NCI-H1417 (cell line): ENCODE data around the gene WASF2.
"Not testable (repeated sequence)": the region's sequence is repeated elsewhere in the genome, so short reads cannot be mapped to it uniquely, and the experiment has no call there.

Source experiments
- DNase-seq, 3 experiments: peaks; one replicate each; lab custom pipeline; 2025; lab: John Stamatoyannopoulos, UW

WASF2 gene

DNA sequence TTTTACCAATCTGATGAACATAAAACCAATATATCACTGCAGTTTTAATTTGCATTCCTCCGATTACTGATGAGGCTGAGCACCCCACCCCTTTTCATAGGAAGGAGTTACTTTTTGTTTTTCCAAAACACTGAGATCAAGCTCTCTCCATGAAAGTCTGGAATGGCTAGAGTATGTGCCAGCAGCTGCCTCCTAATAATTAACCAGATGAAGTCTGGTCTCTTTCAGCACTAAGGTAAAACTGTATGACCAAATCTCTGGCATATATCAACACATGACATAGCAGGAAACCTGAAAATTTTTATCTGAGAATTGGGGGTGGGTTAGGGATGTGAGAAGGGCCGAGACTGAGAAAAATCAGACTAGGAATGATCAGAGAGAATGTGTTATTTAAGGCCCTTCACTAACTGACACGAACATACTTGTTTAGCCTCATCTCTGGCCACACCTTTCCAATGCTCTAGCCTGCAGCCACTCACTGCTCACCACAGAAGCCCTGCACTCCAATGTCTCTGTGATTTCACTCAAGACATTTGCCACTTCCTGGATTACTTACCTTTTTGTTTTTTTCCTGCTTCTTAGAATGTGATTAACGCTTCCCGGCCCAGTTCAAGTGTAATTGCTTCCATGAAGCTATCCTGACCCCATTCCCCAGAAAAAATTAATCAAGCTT is 34.7 kb downstream of the WASF2 start:
- DNase-seq = no peak

DNA sequence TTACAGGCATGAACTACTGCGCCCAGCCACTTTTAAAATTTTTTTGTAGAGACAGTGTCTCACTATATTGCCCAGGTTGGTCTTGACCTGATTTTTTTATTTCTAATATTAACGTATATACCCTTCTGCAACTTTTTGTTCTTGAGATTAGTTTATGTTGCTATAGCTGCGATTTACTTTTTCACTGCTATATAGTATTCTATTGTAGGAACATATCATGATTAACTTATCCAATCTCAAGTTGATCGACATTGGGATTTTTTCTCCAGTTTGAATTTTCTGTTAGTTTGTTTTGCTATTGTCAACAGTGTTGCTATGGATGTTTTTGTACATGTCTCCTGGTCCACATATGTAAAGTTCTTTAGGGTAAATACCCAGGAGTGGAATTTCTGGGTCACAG is 35.4 kb downstream of the WASF2 start:
- DNase-seq = no peak

DNA sequence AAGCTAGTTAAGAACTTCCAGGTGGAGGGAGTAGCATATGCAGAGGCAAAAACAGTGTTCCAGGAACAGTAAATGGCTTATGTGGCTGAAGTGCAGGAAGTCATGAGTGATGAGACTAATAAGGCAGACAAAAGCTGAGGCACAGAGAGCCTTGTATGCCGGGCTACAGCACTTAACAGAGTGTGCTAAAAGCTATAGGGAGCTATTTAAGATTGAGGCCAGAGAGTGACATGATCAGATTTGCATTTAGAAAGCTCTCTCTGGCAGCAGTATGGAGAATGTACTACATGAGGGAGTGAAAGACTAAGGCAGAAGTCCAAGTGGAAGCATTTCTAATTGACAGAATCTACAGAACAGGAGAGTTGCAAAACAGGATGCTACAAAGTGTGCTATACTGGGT is 38.6 kb downstream of the WASF2 start:
- DNase-seq = peak in 1 of 3 experiments; percentile 20

DNA sequence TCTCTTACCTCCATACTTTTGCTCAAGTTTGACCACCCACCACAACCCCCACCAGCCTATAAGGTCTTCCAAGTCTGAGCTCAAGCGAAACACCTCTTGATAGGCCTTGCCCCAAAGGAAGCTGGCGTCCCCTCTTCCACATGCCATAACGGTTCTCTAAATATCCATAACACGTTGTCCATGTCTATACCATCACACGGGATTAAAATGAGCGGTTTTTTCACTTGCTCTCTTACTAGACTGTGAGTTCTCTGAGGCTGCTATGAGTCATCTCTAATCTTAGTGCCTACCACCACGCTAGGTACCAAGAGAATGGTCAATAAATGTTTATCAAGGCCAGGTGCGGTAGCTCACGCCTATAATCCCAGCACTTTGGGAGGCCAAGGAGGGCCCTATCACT is 41.0 kb downstream of the WASF2 start:
- DNase-seq = no peak

DNA sequence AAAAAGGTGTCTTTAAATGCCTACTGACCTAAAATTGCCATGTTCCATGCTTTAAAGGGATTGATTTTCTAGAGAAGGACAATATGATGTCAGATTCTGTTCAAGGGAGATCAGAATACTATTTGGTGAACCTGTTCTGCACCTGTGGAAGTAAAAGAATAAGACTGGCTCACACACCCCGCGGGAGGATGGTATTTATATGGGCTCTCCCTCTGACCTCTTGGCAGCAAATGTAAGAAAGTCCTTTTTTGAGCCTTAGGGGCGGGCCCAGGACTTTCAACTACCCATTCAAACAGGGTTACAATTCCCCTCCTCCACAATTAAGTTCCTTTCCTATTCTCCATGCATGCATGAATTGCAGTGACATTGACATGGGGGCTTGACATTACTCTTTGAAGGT is 42.1 kb downstream of the WASF2 start:
- no peak for DNase-seq

DNA sequence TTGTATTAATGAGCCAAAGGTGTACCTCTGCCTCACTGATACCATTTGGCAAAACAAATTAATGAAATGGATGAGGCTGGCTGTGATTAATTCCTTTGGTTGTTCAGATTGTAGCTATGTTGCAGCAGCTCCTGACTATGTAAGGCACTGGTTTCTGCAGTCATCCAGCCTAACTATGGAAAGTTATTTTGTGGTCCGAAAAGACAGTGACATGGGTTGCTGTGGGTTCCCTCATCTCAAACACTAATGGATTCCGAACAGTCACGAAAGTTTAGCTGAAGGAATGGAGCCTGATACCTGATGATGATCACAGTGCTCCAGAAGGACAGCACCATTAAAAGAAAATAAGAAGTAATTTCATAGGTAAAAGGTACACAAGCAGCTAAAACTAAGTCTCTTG is 42.6 kb downstream of the WASF2 start:
- no peak for DNase-seq

DNA sequence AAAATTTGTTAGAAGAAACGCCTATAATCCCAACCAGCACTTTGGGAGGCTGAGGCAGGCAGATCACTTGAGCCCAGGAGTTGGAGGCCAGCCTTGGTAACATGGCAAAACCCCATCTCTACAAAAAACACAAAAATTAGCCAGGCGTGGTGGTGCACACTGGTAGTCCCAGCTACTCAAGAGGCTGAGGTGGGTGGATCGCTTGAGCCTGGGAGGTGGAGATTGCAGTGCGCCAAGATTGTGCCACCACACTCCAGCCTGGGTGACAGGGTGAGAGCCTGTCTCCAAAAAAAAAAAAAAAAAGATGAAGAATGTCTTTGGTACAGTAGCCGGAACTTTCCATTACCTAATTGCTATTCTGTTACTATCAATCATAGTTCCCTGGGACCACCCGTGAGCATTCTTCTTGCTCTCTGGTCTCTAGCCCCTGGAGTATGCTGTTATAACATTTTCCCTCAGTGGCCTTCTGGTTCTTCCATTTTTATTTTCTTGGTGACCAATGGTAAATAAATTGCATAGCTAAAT is 43.4 kb downstream of the WASF2 start:
- no peak for DNase-seq

DNA sequence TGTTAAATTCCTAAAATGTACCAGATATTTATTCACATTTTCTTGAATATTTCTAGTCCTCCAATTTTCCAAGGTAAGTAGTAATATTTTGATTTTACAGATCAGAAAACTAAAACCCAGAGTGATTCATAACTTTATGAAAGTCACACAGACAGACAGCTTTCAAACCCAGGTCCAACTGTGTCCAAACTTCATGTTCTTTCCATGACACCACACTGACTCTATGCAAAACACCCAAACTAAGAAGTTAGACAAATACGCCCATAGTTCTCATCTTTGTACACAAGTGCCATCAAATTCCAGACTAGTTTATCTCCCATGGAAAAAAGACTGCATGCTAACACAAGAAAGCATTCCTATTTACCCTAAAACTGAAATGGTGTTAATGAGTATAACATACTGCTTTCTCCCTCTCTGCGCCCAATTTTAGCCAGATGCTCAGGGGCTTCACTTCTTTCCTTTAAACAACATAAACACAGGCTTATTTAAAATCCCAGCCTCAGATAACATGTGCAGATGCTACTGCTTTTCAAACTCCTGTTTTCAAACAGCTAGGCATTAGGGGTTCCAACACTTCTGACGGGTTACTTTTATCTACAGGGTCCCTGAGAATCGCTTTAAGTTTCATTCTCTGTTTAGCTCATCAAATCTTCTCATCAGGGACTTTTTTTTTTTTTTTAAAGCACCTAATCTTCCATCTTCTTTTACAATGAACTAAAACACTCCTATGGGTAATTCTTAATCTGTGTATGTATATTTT is 44.6 kb downstream of the WASF2 start:
- no peak for DNase-seq

DNA sequence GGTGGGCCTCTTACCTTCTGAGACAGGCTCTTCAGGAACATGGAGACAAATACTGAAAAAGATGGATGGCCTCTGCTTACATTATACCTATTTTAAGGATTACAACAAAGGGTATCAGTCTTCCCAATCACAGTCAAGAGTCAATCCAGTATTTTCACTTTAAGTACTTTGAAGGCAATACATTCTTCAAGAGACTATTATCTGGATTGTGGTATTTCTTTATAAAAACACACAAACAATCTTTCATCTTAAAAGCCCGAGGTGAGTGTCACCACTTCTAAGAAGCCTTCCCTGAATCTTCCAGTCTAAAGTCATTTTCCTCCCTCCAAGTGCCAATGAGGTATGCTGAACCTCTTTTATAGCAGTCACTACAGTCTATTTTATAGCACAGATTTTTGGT is 45.3 kb downstream of the WASF2 start:
- no peak for DNase-seq

DNA sequence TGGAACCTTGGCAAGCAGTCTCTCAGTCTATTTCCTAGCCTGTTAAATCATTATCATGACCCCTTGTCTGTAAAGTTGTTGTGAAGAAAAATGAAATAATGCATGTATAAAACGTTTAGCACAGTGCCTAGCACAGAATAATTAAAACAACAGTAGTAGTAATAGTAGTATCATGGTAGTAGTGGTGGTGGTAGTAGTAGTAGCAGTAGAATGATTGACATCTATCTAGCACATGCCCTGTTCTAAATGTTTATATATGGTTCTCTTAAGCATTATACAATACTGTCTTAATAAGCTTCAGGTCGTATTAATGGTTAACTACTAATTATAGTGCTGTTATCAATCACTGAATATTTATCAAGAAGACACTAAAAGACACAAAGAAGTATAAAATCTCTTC is 50.8 kb downstream of the WASF2 start:
- no peak for DNase-seq

DNA sequence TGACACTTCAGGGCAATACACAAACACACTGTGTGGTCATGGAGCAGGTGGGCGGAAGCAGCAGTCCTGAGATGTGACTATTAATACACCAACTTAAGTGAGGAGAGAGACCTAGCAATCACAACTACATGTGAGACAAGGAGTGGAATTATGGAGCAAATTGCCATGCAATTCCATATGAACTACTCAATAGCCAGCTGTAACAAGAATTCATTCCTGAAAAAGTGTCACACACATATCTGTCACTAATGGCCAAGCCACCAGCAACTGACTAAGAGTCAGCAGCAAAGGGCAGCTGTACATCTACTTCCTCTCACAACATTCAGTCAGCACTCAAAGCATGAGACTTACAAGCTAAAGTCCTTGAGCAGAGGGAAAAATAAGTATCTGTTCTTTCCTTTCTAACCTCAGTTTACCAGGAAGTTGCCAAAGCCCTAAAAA is 51.3 kb downstream of the WASF2 start:
- DNase-seq = peak in 1 of 3 experiments; percentile 42

DNA sequence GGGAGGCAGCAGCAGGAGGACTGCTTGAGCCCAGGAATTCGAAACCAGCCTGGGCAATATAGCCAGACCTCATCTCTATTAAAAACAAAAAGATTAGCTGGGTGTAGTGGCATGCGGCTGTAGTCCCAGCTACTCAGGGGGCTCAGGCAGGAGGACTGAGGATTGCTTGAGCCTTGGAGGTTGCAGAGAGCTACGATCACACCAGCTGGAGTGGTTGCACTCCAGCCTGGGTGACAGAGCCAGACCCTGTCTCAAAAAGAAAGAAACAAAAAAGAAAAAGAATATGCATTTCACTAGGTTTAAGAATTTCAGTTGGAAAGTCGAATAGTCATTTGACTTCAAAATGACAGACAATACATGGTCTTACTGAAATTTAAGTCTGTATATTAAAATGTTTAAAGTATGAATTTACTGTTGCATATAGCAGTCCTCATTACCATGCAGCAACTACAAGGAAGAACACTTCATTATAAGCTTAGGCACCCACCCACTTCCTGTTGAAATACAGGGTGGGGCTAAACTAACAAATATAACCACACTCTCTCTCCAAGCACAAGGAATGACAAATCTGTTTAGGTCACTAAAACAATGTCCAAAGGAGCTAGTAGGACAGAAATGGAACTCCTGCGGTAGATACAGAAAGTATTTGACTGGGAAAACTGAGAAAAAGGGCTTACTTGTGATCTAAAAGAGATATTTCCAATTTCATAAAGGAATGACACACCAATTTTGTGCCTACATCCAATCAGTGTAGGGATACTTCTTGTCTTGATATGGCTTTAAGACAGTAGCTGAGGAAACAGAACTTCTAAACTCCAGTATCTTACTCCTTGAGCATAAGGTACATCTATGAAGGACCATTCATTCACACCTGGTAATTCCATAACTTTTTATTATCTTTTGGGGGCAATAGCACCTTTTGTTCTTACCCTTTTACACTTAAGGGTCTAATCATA is 53.5 kb downstream of the WASF2 start:
- peak in 1 of 3 experiments; percentile 15 for DNase-seq

DNA sequence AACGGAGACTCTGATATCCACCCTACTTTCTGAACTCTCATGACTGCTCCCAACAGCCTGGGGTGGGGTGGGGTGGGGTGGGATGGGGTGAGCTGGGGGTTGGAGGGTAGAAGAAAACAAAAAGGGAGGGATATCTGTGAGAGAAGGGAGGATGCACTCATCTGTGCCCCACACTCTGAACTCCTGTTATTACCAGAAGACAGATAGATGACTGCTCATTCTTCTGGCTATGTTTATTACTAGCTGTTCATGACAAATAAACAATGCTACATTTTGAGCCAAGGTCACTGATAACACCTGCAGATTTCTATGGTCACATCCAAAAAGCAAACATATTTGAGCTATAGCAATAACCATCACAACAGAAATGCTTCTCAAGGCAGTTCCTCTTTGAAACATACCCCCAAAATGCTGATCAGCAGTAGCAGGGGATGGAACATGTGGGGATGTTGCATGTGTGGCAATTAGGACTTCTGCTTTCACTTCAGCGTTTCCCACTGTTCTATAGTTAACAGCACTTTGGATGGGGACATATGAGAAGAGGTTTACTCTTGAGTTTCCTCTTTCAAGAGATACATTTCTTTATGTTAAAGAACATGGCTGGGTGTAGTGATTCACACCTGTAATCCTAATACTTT is 54.3 kb downstream of the WASF2 start:
- no peak for DNase-seq

DNA sequence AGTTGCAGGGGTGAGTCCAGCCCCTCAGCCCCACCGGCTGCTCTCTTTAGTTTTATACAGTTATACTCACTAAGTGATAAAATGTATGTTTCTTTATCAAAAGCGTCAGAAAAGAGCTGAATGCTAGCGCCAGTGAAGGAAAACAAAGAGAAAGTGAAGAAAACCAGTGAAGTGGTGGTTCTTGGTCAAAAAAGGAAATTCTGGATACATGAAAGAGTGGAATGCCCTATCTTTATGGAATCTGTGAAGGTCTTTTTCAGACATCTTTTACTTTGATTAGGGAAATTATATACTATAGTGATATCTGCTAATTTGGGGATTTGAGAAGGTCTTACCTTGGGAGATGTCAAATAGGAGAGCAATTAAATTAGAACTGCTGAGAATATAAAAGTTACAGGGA is 56.3 kb downstream of the WASF2 start:
- no peak for DNase-seq

DNA sequence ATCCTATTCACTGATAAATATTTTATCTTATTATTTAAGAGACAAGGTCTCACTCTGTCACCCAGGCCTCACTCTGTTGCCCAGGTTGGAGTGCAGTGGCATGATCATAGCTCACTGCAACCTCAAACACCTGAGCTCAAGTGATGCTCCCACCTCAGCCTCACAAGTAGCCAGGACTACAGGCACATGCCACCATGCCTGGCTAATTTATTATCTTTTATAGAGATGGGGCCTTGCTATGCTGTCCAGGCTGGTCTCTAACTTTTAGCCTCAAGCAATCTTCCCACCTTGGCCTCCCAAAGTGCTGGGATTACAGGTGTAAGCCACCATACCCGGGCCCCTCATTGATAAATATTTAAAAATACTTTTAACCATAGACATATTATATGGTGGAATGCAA is 57.2 kb downstream of the WASF2 start:
- not testable (repeated sequence) for DNase-seq

DNA sequence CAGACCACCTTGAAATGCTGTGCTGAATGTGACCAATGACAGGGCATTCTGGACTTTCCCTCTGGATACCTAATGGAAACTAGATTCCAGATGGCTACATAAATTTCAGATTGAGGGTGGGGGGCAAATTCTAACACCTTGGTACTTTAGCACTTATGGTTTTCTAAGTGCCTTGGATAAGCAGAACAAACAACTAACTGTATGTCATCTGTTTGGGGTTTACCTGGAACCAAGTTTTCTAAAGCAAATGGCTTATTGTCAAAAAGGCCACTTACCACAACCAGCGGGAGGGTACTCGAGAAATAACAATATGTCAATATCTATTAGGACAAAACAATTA is 58.4 kb downstream of the WASF2 start:
- DNase-seq = no peak

DNA sequence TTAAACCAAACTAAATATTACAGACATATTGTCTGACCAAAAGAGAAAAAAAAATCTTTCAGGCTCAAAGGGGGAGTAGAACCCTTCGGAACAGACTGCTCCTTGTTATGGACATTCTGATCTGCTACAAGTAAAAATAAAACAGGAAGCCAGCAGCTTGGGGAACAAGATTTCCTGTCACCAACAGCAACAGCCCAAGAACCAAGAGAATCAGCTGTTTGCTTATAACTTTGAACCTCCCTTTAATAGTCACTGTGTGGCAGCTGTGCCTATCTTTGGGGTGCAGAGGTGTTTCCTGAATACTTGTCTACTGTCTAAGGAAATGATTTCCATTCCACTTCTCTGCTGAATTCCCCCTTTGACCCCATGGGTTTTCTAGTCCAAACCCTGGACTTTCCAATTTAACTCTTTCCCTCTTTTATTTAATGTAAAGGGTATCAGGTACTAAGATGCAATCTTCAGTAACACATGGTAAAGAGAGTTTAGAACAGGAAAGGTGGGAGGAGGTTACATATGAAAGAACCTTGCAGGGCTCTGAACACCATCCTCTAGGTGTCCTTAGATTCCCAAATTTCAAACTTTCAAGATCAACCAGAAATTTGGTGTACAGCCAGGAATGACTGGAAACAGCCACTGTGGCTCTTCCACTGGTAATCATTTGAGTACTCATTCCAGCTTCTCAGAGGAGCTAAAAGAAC is 58.9 kb downstream of the WASF2 start:
- no peak for DNase-seq

DNA sequence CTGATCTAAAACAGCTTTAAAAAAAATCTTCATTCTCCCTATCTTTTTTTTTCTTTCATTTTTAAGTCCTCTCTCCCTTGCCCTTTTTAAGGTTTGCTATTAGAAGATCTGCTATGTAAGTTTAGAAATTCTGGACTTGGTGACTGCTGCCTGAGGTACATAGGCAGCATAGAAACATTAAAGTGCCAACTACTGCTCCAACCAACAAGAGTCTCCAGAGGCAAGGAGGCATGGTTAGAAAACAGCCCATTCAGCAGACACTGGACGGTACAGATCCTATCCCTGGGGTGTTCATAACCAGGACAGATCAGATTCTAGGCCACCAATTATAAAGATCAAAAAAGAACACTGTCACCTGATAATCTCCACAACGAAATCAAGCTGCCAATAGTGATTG is 60.9 kb downstream of the WASF2 start:
- DNase-seq = no peak

DNA sequence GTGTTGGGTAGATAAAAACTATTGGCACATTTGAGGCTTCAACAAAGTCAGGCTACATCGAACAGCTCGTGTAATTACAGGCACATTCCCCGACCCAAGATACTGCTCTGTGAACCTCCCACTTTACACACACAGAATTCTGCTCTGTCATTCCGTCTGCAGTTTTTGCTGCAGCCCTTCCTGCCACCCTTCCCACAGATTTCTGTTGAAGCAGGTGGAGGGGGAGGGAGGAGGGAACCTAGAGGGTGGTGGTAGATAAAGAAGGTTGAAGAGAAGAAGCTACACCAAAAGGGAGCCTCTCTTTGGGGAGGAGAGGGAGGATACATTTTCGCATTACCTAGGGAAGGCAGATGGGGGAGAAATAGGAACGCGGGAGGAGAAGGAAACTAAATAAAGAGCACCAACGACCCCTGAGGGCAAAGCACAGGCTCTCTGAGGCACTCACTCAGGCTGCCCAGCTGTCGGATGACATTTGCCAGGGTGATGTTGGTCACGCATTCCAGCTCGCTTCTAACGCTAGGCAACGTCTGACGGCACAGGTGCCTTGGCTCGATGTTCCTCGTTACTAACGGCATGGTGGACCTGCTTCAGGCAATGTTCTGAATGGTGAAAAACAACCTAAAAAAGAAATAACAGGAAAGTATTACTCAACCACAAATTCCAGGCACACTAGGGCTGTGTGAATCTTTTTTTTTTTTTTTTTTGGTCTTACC is 61.5 kb downstream of the WASF2 start:
- peak in 2 of 3 experiments; percentile 51 to 82 for DNase-seq

DNA sequence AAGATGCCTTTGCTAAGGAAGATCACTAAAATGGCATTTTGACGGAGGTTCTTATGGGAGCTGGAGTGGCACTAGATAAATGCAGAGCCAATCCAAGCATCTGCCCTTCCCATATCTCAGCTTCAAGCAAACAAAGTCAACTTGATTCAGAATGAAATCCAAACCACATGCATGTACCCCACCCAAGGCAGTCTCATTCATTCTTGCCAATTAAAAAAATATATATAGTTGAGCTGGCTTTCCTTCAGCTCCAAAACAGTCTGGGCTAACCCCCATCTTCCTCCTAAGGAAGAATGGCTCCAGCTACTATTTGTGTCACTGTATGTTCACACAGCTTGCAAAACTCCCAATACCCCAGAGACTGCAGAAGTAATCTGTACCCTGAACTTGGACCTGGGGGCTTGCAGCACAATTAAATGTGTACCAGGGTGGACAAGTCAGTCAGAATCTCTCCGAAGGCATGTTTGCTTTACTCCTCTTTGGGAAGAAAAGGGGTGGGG is 62.1 kb downstream of the WASF2 start:
- DNase-seq = no peak
